Measurements from ENCODE around the gene MLH3. TPM values are rescaled to one million over a fixed set of nuclear protein-coding genes. Genes with fewer than 3 reads are reported as not detected.

Gene MLH3
- total and polyA plus RNA-seq, 2 donors (not counting 3 experiments of a cell fraction or from before 2014, with no cell fraction given): 4.8 to 16.5 TPM

DNA sequence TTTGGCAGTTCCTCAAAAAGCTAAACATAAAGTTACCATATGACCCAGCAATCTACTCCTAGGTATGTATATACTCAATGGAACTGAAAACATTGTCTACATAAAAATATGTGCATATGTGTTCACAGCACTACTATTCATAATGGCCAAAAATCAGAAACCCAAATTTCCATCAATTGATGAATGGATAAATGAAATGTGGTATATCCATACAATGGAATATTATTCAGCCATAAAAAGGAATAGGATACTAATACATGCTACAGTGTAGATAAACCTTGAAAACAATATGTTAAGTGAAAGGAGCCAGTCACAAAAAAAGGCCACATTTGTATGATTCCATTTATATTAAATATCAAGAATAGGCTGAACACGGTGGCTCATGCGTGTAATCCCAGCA is 9.2 kb upstream of the MLH3 start:
- TF ChIP-seq POLR2AphosphoS5 (IDR thresholded peaks at IDR 0.05; ENCODE audit: insufficient read depth, low read depth, low read length) (no peak), GATA2 (IDR thresholded peaks at IDR 0.05; ENCODE audit: insufficient read depth, insufficient read length, low read depth, low read length) (no peak), MYC (IDR thresholded peaks at IDR 0.05; ENCODE audit: low read depth, low read length) (no peak), POLR2A (IDR thresholded peaks at IDR 0.05; ENCODE audit: low read depth, low read length) (no peak), FOS (IDR thresholded peaks at IDR 0.05; ENCODE audit: borderline replicate concordance, insufficient read depth, low read length) (no peak), EZH2 (IDR thresholded peaks at IDR 0.05; ENCODE audit: borderline replicate concordance, low read depth, low read length, severe bottlenecking) (no peak), JUN (IDR thresholded peaks at IDR 0.05; ENCODE audit: borderline replicate concordance, insufficient read depth, insufficient read length, low read depth) (no peak)
- TF ChIP-seq, protein P1, sequence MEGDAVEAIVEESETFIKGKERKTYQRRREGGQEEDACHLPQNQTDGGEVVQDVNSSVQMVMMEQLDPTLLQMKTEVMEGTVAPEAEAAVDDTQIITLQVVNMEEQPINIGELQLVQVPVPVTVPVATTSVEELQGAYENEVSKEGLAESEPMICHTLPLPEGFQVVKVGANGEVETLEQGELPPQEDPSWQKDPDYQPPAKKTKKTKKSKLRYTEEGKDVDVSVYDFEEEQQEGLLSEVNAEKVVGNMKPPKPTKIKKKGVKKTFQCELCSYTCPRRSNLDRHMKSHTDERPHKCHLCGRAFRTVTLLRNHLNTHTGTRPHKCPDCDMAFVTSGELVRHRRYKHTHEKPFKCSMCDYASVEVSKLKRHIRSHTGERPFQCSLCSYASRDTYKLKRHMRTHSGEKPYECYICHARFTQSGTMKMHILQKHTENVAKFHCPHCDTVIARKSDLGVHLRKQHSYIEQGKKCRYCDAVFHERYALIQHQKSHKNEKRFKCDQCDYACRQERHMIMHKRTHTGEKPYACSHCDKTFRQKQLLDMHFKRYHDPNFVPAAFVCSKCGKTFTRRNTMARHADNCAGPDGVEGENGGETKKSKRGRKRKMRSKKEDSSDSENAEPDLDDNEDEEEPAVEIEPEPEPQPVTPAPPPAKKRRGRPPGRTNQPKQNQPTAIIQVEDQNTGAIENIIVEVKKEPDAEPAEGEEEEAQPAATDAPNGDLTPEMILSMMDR (IDR thresholded peaks at IDR 0.05; ENCODE audit: extremely low read depth in 1 of 2, insufficient read depth in 1 of 2, low read depth in 1 of 2, low read length in 2 of 2): no peak
- TF ChIP-seq, protein P2, sequence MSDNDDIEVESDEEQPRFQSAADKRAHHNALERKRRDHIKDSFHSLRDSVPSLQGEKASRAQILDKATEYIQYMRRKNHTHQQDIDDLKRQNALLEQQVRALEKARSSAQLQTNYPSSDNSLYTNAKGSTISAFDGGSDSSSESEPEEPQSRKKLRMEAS (IDR thresholded peaks at IDR 0.05; ENCODE audit: insufficient read depth, insufficient read length): no peak
- FAIRE-seq (no peak), DNase-seq (ENCODE audit: low read depth, low spot score) (no peak)
- peak overlapping the region; percentile 1 for H3K9ac ChIP-seq (replicated peaks; ENCODE audit: extremely low read depth, insufficient read depth, low read length)
- H3K79me2 ChIP-seq (ENCODE audit: control insufficient read depth, insufficient read depth, low read length): peaks cover 38% of the 10 kb centered on the region
- no TSS peak for BruUV-seq (replicated peaks)
- H3K4me3 ChIP-seq (replicated peaks in 1 of 3; ENCODE audit: insufficient read depth in 1 of 3, low read depth in 1 of 3, low read length in 3 of 3): no peak overlapping the region
- intact Hi-C loops (cut with micrococcal nuclease) (no loop called here), dilution Hi-C loops (cut with MboI; ENCODE audit: extremely low pct_ligation_motif_present, low sequenced_read_pairs) (no loop called here)
- H3K4me2 ChIP-seq (ENCODE audit: insufficient read depth, low read length): peak overlapping the region; percentile 49
- H4K20me1 ChIP-seq (replicated peaks; ENCODE audit: control insufficient read depth, extremely low read depth, insufficient read depth, low read length): no peaks in the 10 kb centered on the region
- no peaks in the 10 kb centered on the region for H3K9me1 ChIP-seq (replicated peaks; ENCODE audit: control insufficient read depth, extremely low read depth, insufficient read depth, low read length)
- ChIA-PET POLR2A (no interaction called here), CTCF (no interaction called here)
- no peak overlapping the region for H2AFZ ChIP-seq (ENCODE audit: low read depth, low read length)
- no peaks in the 10 kb centered on the region for H3K36me3 ChIP-seq (ENCODE audit: control insufficient read depth in 2 of 2, extremely low read depth in 1 of 2, insufficient read depth in 2 of 2, low read length in 2 of 2)
- H3K27me3 ChIP-seq (ENCODE audit: control insufficient read depth in 2 of 2, insufficient read depth in 2 of 2, low read length in 2 of 2): no peaks in the 10 kb centered on the region
- H3K9me3 ChIP-seq (replicated peaks; ENCODE audit: control insufficient read depth, insufficient read depth, low read length): no peaks in the 10 kb centered on the region
- peak overlapping the region; percentile 67 for H3K27ac ChIP-seq (ENCODE audit: insufficient read depth, low read depth, low read length)
- peaks cover 27% of the 10 kb centered on the region for H3K4me1 ChIP-seq (ENCODE audit: control insufficient read depth, extremely low read depth, insufficient read depth, low read length)

Measured in endothelial cell of umbilical vein (primary cell).